Erythroblast (primary cell): ENCODE data around the gene ZNF805.
A peak's percentile ranks its signal among the peaks of the same experiment; 100 is the strongest.
"Not testable (repeated sequence)": the region's sequence is repeated elsewhere in the genome, so short reads cannot be mapped to it uniquely, and the experiment has no call there.

ENCODE experiments used
- DNase-seq, 2 experiments: peaks; one replicate each; lab custom pipeline; 2025; lab: John Stamatoyannopoulos, UW
- GATA1 ChIP-seq: IDR thresholded peaks from 2 replicates; pipeline ENCODE4 v1.6.1; 2011; ENCODE audit warnings: low read depth, mild to moderate bottlenecking, control low read depth, low read length, moderate library complexity
- POLR2A ChIP-seq: IDR thresholded peaks from 2 replicates; pipeline ENCODE4 v1.6.1; 2011; ENCODE audit warnings: mild to moderate bottlenecking, low read length

The ZNF805 gene

GRCh38 chr19:57244513-57244912, 4.1 kb downstream of the ZNF805 start:
- no peak for TF ChIP-seq POLR2A
- no peak for DNase-seq

- DNase-seq: no peak
- TF ChIP-seq POLR2A (no peak), GATA1 (no peak)
Measured at GRCh38 chr19:57245066-57245465, 4.6 kb downstream of the ZNF805 start.

GRCh38 chr19:57245959-57246358, 5.5 kb downstream of the ZNF805 start:
- DNase-seq: no peak
- no peak for TF ChIP-seq POLR2A
- no peak for TF ChIP-seq GATA1

- no peak for TF ChIP-seq POLR2A
- TF ChIP-seq GATA1: no peak
- DNase-seq: no peak
Measured at GRCh38 chr19:57248646-57249045, 8.2 kb downstream of the ZNF805 start.

- no peak for TF ChIP-seq GATA1
- TF ChIP-seq POLR2A: no peak
- DNase-seq: no peak
Measured at GRCh38 chr19:57249329-57249728, 8.9 kb downstream of the ZNF805 start.

- not testable (repeated sequence) for DNase-seq
Measured at GRCh38 chr19:57253767-57254166, 13.3 kb downstream of the ZNF805 start.

GRCh38 chr19:57262044-57262443, 21.6 kb downstream of the ZNF805 start:
- DNase-seq: no peak
- TF ChIP-seq GATA1 (no peak), POLR2A (no peak)

- DNase-seq: peak; percentile 76 to 84
- TF ChIP-seq POLR2A: no peak
- TF ChIP-seq GATA1: peak; percentile 17
Measured at GRCh38 chr19:57263244-57263741, 22.9 kb downstream of the ZNF805 start.

GRCh38 chr19:57267291-57267690, 26.9 kb downstream of the ZNF805 start:
- no peak for TF ChIP-seq POLR2A
- TF ChIP-seq GATA1: no peak
- DNase-seq: no peak

- TF ChIP-seq POLR2A (no peak), GATA1 (no peak)
- peak in 1 of 2 experiments; percentile 16 for DNase-seq
Measured at GRCh38 chr19:57269515-57270250, 29.3 kb downstream of the ZNF805 start.

GRCh38 chr19:57271280-57271679, 30.8 kb downstream of the ZNF805 start:
- DNase-seq: no peak

GRCh38 chr19:57273014-57273413, 32.6 kb downstream of the ZNF805 start:
- no peak for DNase-seq
- TF ChIP-seq POLR2A (no peak), GATA1 (no peak)

More at GRCh38 chr19:57271280-57271679, 30.8 kb downstream of the ZNF805 start:
- no peak for TF ChIP-seq GATA1
- TF ChIP-seq POLR2A: no peak

GRCh38 chr19:57276430-57276829, 36.0 kb downstream of the ZNF805 start:
- no peak for TF ChIP-seq POLR2A
- no peak for TF ChIP-seq GATA1
- no peak for DNase-seq

- DNase-seq: not testable (repeated sequence)
Measured at GRCh38 chr19:57278481-57278880, 38.0 kb downstream of the ZNF805 start.
